MM.1S (cell line): ENCODE results near the gene CDH4.

Source experiments
- CTCF ChIP-seq: fragments of 300-600 bp; sonication (generic); IDR thresholded peaks from 2 replicates; pipeline ENCODE4 v1.5.1; 2016; ENCODE audit warnings: antibody characterized with exemption, low read length, mixed read lengths
- EZH2 ChIP-seq: fragments of 300-600 bp; sonication (generic); optimal IDR thresholded peaks from 2 replicates; pipeline ENCODE3; 2017; ENCODE audit warnings: low read depth, mild to moderate bottlenecking, antibody characterized with exemption, low read length, mixed read lengths

- TF ChIP-seq CTCF (no peak), EZH2 (no peak)
Measured at GRCh38 chr20:61408951-61409740, 157.1 kb downstream of the CDH4 start.
